ENCODE data around the gene ESYT2.

DNA sequence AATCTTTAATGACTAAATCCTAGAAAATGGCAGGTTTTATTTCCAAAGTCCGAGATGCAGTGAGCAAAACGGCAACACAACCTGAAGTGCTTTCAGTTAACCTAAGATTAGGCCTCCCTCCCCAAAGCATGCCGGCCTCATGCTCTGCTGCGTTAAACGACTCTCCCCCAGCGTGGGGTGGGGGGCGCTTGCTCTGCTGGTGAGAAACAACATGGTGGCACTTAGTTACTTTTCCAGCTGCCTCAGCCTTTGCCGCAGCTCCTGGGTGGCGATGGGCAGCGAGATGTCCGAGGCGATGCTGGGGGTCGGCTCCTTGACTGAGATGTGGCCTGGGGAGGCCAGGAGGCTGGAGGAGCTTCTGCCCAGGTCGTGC lies 88.0 kb downstream of the ESYT2 start:
- TF ChIP-seq, protein P1, sequence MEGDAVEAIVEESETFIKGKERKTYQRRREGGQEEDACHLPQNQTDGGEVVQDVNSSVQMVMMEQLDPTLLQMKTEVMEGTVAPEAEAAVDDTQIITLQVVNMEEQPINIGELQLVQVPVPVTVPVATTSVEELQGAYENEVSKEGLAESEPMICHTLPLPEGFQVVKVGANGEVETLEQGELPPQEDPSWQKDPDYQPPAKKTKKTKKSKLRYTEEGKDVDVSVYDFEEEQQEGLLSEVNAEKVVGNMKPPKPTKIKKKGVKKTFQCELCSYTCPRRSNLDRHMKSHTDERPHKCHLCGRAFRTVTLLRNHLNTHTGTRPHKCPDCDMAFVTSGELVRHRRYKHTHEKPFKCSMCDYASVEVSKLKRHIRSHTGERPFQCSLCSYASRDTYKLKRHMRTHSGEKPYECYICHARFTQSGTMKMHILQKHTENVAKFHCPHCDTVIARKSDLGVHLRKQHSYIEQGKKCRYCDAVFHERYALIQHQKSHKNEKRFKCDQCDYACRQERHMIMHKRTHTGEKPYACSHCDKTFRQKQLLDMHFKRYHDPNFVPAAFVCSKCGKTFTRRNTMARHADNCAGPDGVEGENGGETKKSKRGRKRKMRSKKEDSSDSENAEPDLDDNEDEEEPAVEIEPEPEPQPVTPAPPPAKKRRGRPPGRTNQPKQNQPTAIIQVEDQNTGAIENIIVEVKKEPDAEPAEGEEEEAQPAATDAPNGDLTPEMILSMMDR (IDR thresholded peaks at IDR 0.05; ENCODE audit: insufficient read depth, low read depth, low read length): no peak
- no peak for TF ChIP-seq EZH2 (IDR thresholded peaks at IDR 0.05; ENCODE audit: insufficient read depth, low read length)

All from astrocyte (in vitro differentiated cells and primary cell).